Naive B cell (primary cell): ENCODE results near the gene GPR183. TPM values are rescaled to one million over a fixed set of nuclear protein-coding genes. Genes with fewer than 3 reads are reported as not detected.

ENCODE experiments used
- ATAC-seq, 2 donors: fragments of 150-1000 bp; cut with Tn5 transposase; 2 replicates each; pipeline ENCODE4 v1.10.0; 2021; ENCODE audit warnings: low read depth in 2 of 2, mild to moderate bottlenecking in 2 of 2, moderate library complexity in 2 of 2
- DNase-seq: peaks from one replicate; pipeline ENCODE4 v3.0.0; 2022
- H3K27ac Mint-ChIP-seq, 6 donors: one replicate each; pipeline ENCODE4 v1.8.0; 2020 to 2022; ENCODE audit warnings: mild to moderate bottlenecking in 6 of 6, mixed read lengths in 6 of 6, moderate library complexity in 5 of 6, inconsistent platforms in 2 of 6
- H3K27me3 Mint-ChIP-seq, 3 donors: one replicate each; pipeline ENCODE4 v1.8.0; 2021 to 2022; ENCODE audit warnings: mixed read lengths in 3 of 3, mild to moderate bottlenecking in 1 of 3
- H3K36me3 Mint-ChIP-seq, 2 donors: one replicate each; pipeline ENCODE4 v1.8.0; 2020 to 2022; ENCODE audit warnings: mixed read lengths in 2 of 2, inconsistent platforms in 1 of 2, mild to moderate bottlenecking in 1 of 2
- H3K4me1 Mint-ChIP-seq, 3 donors: one replicate each; pipeline ENCODE4 v1.8.0; 2020 to 2022; ENCODE audit warnings: mixed read lengths in 3 of 3, inconsistent platforms in 1 of 3, mild to moderate bottlenecking in 1 of 3, moderate library complexity in 1 of 3
- H3K4me3 Mint-ChIP-seq, 8 donors: one replicate each; pipeline ENCODE4 v1.8.0; 2020 to 2022; ENCODE audit warnings: mild to moderate bottlenecking in 8 of 8, mixed read lengths in 8 of 8, moderate library complexity in 8 of 8, inconsistent platforms in 2 of 8
- H3K9me3 Mint-ChIP-seq, 7 donors: one replicate each; pipeline ENCODE4 v1.8.0; 2020 to 2022; ENCODE audit warnings: mixed read lengths in 7 of 7, mild to moderate bottlenecking in 5 of 7, inconsistent platforms in 2 of 7, moderate library complexity in 1 of 7
- polyA plus RNA-seq, 6 donors: library from polyadenylated mRNA; unstranded; fragments of 300-500 nt; fragmentation: Illumina TruSeq; gene quantifications; one replicate each; pipeline ENCODE4 v1.2.3, GENCODE V29; 2021; ENCODE audit warnings: low read depth in 6 of 6

Gene GPR183
- polyA plus RNA-seq, 6 donors from 2014 or later, result 98.3 to 487 (median 158) TPM

GRCh38 chr13:99332456-99332855, 25.3 kb upstream of the GPR183 start:
- H3K27ac Mint-ChIP-seq, result peak overlapping the region in 2 of 6 donors; percentile 17 to 36
- H3K9me3 Mint-ChIP-seq, result no peaks in the 10 kb centered on the region
- peaks cover 13 to 22% of the 10 kb centered on the region in 2 donors for H3K36me3 Mint-ChIP-seq
- DNase-seq (no peak), ATAC-seq (no peak)
- H3K4me3 Mint-ChIP-seq, result peak overlapping the region in 1 of 8 donors; percentile 40
- peaks cover 28 to 37% (median 34%) of the 10 kb centered on the region in 3 donors for H3K4me1 Mint-ChIP-seq
- H3K27me3 Mint-ChIP-seq, result no peaks in the 10 kb centered on the region

- Mint-ChIP-seq H3K4me3 (no peak overlapping the region), H3K27me3 (no peaks in the 10 kb centered on the region), H3K36me3 (peaks cover 17 to 18% of the 10 kb centered on the region in 2 donors), H3K4me1 (peaks cover 31 to 41% (median 36%) of the 10 kb centered on the region in 3 donors), H3K27ac (peak overlapping the region in 1 of 6 donors; percentile 69), H3K9me3 (peaks cover 0 to 1% (median 0%) of the 10 kb centered on the region in 7 donors)
- ATAC-seq (no peak), DNase-seq (no peak)
These were observed 24.7 kb upstream of the GPR183 start for GRCh38 chr13:99331881-99332293.

- Mint-ChIP-seq H3K4me3 (no peak overlapping the region), H3K27ac (peak overlapping the region in 1 of 6 donors; percentile 59), H3K4me1 (peaks cover 33 to 39% (median 36%) of the 10 kb centered on the region in 3 donors), H3K9me3 (peaks cover 0 to 1% (median 0%) of the 10 kb centered on the region in 7 donors), H3K36me3 (peaks cover 15 to 18% of the 10 kb centered on the region in 2 donors), H3K27me3 (no peaks in the 10 kb centered on the region)
- ATAC-seq, result no peak
- no peak for DNase-seq
These were observed 23.7 kb upstream of the GPR183 start for GRCh38 chr13:99330942-99331341.

GRCh38 chr13:99329477-99329876, 22.3 kb upstream of the GPR183 start:
- peaks cover 0 to 1% (median 0%) of the 10 kb centered on the region in 7 donors for H3K9me3 Mint-ChIP-seq
- no peak overlapping the region for H3K27ac Mint-ChIP-seq
- DNase-seq (no peak), ATAC-seq (no peak)
- H3K4me1 Mint-ChIP-seq, result peaks cover 33 to 35% (median 34%) of the 10 kb centered on the region in 3 donors
- no peak overlapping the region for H3K4me3 Mint-ChIP-seq
- H3K27me3 Mint-ChIP-seq, result no peaks in the 10 kb centered on the region
- H3K36me3 Mint-ChIP-seq, result peaks cover 26 to 29% of the 10 kb centered on the region in 2 donors

- ATAC-seq (no peak), DNase-seq (no peak)
- Mint-ChIP-seq H3K4me1 (peaks cover 36 to 39% (median 38%) of the 10 kb centered on the region in 3 donors), H3K36me3 (peaks cover 30 to 35% of the 10 kb centered on the region in 2 donors), H3K27ac (peak overlapping the region in 2 of 6 donors; percentile 6 to 24), H3K4me3 (no peak overlapping the region), H3K27me3 (no peaks in the 10 kb centered on the region), H3K9me3 (peaks cover 0 to 1% (median 0%) of the 10 kb centered on the region in 7 donors)
These were observed 20.6 kb upstream of the GPR183 start for GRCh38 chr13:99327761-99328160.

- peak overlapping the region in 1 of 8 donors; percentile 12 for H3K4me3 Mint-ChIP-seq
- peaks cover 30 to 34% of the 10 kb centered on the region in 2 donors for H3K36me3 Mint-ChIP-seq
- H3K9me3 Mint-ChIP-seq, result peaks cover 0 to 1% (median 0%) of the 10 kb centered on the region in 7 donors
- H3K27me3 Mint-ChIP-seq, result no peaks in the 10 kb centered on the region
- H3K27ac Mint-ChIP-seq, result peak overlapping the region in 1 of 6 donors; percentile 6
- DNase-seq, result no peak
- ATAC-seq, result no peak
- H3K4me1 Mint-ChIP-seq, result peaks cover 39 to 40% (median 39%) of the 10 kb centered on the region in 3 donors
These were observed 19.9 kb upstream of the GPR183 start for GRCh38 chr13:99327126-99327525.

GRCh38 chr13:99326012-99326411, 18.8 kb upstream of the GPR183 start:
- DNase-seq (peak; percentile 22), ATAC-seq (peak; percentile 36 to 39)
- no peaks in the 10 kb centered on the region for H3K27me3 Mint-ChIP-seq
- peaks cover 0 to 1% (median 0%) of the 10 kb centered on the region in 7 donors for H3K9me3 Mint-ChIP-seq
- H3K27ac Mint-ChIP-seq, result peak overlapping the region in 4 of 6 donors; percentile 9 to 74 (median 42)
- peaks cover 30 to 31% of the 10 kb centered on the region in 2 donors for H3K36me3 Mint-ChIP-seq
- H3K4me3 Mint-ChIP-seq, result peak overlapping the region in 3 of 8 donors; percentile 13 to 51 (median 25)
- peaks cover 41 to 45% (median 44%) of the 10 kb centered on the region in 3 donors for H3K4me1 Mint-ChIP-seq

- ATAC-seq (no peak), DNase-seq (no peak)
- peaks cover 0 to 1% (median 0%) of the 10 kb centered on the region in 7 donors for H3K9me3 Mint-ChIP-seq
- H3K36me3 Mint-ChIP-seq, result peaks cover 23 to 29% of the 10 kb centered on the region in 2 donors
- H3K4me1 Mint-ChIP-seq, result peaks cover 41 to 57% (median 50%) of the 10 kb centered on the region in 3 donors
- H3K4me3 Mint-ChIP-seq, result no peak overlapping the region
- no peaks in the 10 kb centered on the region for H3K27me3 Mint-ChIP-seq
- peak overlapping the region in 4 of 6 donors; percentile 49 to 92 (median 86) for H3K27ac Mint-ChIP-seq
These were observed 16.3 kb upstream of the GPR183 start for GRCh38 chr13:99323488-99323887.

GRCh38 chr13:99322297-99323103, 15.3 kb upstream of the GPR183 start:
- H3K4me1 Mint-ChIP-seq, result peaks cover 40 to 57% (median 50%) of the 10 kb centered on the region in 3 donors
- H3K36me3 Mint-ChIP-seq, result peaks cover 23 to 29% of the 10 kb centered on the region in 2 donors
- H3K27ac Mint-ChIP-seq, result peak overlapping the region; percentile 47 to 96 (median 91)
- DNase-seq (no peak), ATAC-seq (peak; percentile 69 to 72)
- H3K27me3 Mint-ChIP-seq, result no peaks in the 10 kb centered on the region
- peak overlapping the region in 6 of 8 donors; percentile 0 to 45 (median 26) for H3K4me3 Mint-ChIP-seq
- H3K9me3 Mint-ChIP-seq, result peaks cover 0 to 1% (median 0%) of the 10 kb centered on the region in 7 donors

- Mint-ChIP-seq H3K4me3 (peak overlapping the region in 1 of 8 donors; percentile 42), H3K27me3 (no peaks in the 10 kb centered on the region), H3K36me3 (peaks cover 23 to 30% of the 10 kb centered on the region in 2 donors), H3K27ac (peak overlapping the region in 5 of 6 donors; percentile 29 to 96 (median 47)), H3K4me1 (peaks cover 32 to 52% (median 48%) of the 10 kb centered on the region in 3 donors), H3K9me3 (no peaks in the 10 kb centered on the region)
- no peak for ATAC-seq
- DNase-seq, result no peak
These were observed 14.5 kb upstream of the GPR183 start for GRCh38 chr13:99321709-99322108.

- H3K36me3 Mint-ChIP-seq, result peaks cover 22 to 36% of the 10 kb centered on the region in 2 donors
- H3K4me3 Mint-ChIP-seq, result no peak overlapping the region
- H3K4me1 Mint-ChIP-seq, result peaks cover 30 to 49% (median 42%) of the 10 kb centered on the region in 3 donors
- H3K27ac Mint-ChIP-seq, result peak overlapping the region; percentile 11 to 90 (median 49)
- ATAC-seq (peak; percentile 67 to 68), DNase-seq (no peak)
- H3K9me3 Mint-ChIP-seq, result no peaks in the 10 kb centered on the region
- no peaks in the 10 kb centered on the region for H3K27me3 Mint-ChIP-seq
These were observed 13.7 kb upstream of the GPR183 start for GRCh38 chr13:99320693-99321481.

- Mint-ChIP-seq H3K9me3 (no peaks in the 10 kb centered on the region), H3K4me1 (peaks cover 18 to 39% (median 39%) of the 10 kb centered on the region in 3 donors)
These were observed 9.6 kb upstream of the GPR183 start for GRCh38 chr13:99316657-99317256.

More at GRCh38 chr13:99316657-99317256, 9.6 kb upstream of the GPR183 start:
- Mint-ChIP-seq H3K27ac (peak overlapping the region in 4 of 6 donors; percentile 35 to 71 (median 54)), H3K36me3 (peaks cover 27 to 34% of the 10 kb centered on the region in 2 donors), H3K4me3 (no peak overlapping the region), H3K27me3 (no peaks in the 10 kb centered on the region)
- ATAC-seq (no peak), DNase-seq (no peak)
